ENCODE measurements around the gene FAM221B.

Gene FAM221B

GRCh38 chr9:35792024-35792813 lies 36.3 kb downstream of the FAM221B start:
- peak in 1 of 56 donors; percentile 10 for DNase-seq

GRCh38 chr9:35791297-35791921 lies 37.1 kb downstream of the FAM221B start, which contains the start of gene NPR2:
Gene NPR2, plus strand, starts transcription at chr9:35791591. Its CDS starts 818 bp downstream, at chr9:35792409.
- DNase-seq, result peak in 8 of 56 donors; percentile 10 to 45 (median 32)

DNA sequence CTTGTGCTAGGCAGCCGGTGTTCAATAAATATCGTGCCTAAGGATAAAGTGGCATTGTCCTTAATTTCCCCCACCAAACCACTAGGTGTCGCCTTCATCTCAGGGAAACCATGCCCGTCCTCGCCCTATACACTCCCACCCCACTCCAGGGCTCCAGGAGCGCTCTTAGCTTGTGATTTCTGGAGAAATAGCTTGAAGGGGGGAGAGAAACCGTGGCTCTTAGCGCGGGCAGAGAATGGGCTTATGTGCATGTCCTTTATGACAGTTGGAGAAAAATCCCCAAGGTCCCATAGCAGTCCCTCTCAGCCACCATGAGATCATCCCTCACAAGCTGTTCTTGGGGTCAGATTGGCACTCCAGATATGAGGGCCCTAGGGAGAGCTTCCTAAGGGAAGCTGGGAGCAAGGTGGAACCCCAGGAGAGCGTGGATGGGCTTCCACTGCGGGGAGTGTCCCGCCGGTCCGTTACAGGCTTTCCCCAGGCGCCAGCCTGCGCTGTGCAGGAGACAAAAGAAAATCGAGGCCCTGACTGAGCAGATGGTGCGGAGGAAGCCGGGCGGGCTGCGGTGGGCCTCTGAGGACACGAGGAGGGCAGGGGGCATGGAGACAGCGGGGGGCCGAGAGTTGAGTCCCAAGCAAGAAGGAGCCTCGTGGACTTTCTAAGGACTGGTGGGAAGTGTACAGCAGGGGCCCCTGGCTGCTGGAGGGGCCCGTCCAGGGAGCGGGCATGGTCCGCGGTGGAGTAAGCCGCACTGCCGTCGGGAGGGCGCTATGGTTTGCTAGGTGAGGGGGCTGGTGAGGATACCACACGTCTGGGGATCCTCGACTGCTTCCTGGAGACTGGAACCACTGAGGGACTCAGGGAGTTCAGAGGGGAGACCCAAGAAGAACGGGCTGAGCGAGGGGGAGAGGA lies 37.9 kb downstream of the FAM221B start:
- DNase-seq, result peak in 48 of 56 donors; percentile 13 to 81 (median 52)

- DNase-seq, result no peak
These were observed 38.5 kb downstream of the FAM221B start for GRCh38 chr9:35790025-35790384.

GRCh38 chr9:35789541-35789940 lies 39.0 kb downstream of the FAM221B start:
- DNase-seq, result no peak

DNA sequence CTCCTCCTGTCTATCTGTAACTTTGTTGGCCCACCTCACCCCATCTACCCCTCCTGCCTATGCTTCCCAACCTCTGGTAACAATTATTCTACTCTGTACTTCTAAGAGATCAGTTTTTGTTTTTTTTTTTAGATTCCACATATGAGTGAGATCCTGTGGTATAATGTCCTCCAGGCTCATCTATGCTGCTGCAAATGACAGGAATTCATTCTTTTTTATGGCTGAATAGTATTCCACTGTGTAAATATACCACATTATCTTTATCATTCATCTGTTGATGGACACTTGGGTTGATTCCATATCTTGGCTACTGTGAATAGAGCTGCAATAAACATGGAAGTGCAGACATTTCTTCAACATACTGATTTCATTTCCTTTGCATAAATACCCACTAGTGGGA lies 45.1 kb downstream of the FAM221B start:
- no peak for DNase-seq

- no peak for DNase-seq
These were observed 47.5 kb downstream of the FAM221B start for GRCh38 chr9:35781066-35781465.

GRCh38 chr9:35778496-35778895 lies 50.0 kb downstream of the FAM221B start:
- DNase-seq, result no peak

DNA sequence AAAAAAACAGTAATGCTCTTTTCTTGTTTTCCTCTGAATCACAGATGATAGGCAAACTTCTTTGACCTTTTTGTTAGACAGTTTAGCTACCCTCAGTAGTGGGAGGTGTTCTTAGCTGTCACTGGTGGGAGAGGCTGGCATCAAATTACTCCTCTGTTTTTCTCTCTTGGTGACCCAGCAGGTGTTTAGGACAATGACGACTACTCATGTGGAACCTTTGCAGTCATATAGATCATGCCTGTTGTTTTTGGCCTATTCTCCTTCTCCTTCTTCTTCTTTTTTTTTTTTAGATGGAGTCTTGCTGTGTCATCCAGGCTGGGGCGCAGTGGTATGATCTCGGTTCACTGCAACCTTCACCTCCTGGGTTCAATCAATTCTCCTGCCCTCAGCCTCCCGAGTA lies 52.5 kb downstream of the FAM221B start:
- no peak for DNase-seq

- peak in 4 of 56 donors; percentile 12 to 27 (median 16) for DNase-seq
These were observed 53.5 kb downstream of the FAM221B start for GRCh38 chr9:35774907-35775635.

GRCh38 chr9:35771943-35772342 lies 56.6 kb downstream of the FAM221B start:
- DNase-seq, result no peak

DNA sequence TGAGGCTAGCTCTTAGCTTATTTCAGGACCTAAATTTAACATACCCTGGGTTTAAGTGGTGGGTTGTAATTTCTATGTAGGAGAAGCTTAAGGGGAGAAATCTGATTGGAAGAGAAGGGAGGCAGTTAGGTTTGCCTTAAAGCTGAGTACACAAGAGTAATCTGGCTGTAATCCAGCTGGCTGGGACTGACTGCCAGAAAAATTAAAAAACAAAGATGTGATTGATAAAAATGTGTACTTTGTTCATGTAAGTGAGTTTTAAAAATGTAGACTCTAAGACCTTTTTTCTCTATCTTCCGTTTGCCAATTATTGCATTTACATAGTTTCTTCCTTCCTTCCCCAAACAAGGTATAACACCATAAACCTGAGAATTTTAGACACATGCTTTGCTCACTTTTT lies 57.0 kb downstream of the FAM221B start:
- DNase-seq, result no peak

GRCh38 chr9:35771075-35771433 lies 57.5 kb downstream of the FAM221B start:
- no peak for DNase-seq

DNA sequence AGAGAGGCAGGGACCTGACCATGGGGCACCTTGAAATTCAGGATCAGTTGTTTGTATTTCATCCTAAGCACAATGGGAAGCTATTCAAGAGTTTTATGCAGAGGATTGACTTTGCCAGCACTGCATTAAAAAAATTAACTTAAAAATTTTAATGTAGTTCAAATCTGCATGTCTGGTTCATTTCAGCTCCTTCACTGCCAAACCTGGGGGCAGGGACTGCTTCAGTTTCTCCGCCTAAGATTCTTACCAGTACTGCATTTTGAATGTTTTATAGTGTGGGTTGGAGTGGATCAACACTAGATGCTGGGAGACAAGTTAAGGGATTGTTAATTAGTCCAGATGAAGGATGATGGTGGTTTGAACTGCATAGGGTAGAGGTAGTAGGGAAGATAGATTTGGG lies 58.8 kb downstream of the FAM221B start:
- DNase-seq, result no peak

GRCh38 chr9:35767458-35767857 lies 61.1 kb downstream of the FAM221B start:
- DNase-seq, result no peak

DNA sequence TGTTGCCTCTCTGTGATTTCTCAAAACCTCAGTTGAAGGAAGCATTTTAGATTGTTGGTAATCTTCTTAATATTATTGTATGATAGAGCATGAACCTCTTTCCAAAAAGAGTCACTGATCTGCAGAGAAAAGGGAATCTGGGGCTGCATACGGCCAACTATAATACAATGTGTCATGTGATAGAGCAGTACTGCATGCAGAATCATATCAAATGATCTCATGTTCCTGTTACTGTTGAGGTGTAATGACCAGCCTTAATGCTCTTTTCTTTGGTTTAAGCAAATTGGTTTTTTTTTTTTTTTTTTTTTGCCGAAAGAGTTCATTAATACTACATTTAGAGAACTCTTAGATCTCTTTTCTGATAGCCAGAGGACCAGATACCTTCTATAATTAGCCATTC lies 61.5 kb downstream of the FAM221B start:
- DNase-seq, result no peak

All from nucleus accumbens (tissue), 56 donors.